ENCODE results near the gene ARRDC2. TPM values are rescaled to one million over a fixed set of nuclear protein-coding genes. Genes with fewer than 3 reads are reported as not detected.

The ARRDC2 gene
- total and polyA plus RNA-seq, 10 of the 15 experiments (the other 5 are each of a cell fraction or from before 2014, with no cell fraction given): 0.48 to 10.1 (median 4.8) TPM

- TF ChIP-seq SKIL (IDR thresholded peaks at IDR 0.05; ENCODE audit: low read depth, poor library complexity, severe bottlenecking): no peak
- TF ChIP-seq NKRF (conservative IDR thresholded peaks at IDR 0.05): 0 out of 2 replicates have a peak, but pooled peaks have one; percentile 6
- no peak for TF ChIP-seq ZNF217 (IDR thresholded peaks at IDR 0.05)
- no peak for TF ChIP-seq PBX3 (IDR thresholded peaks at IDR 0.05; ENCODE audit: insufficient replicate concordance, low read depth, low read length)
- peak; percentile 11 for TF ChIP-seq KLF5 (IDR thresholded peaks at IDR 0.05; ENCODE audit: partially characterized antibody)
- no peak for TF ChIP-seq EP300 (IDR thresholded peaks at IDR 0.05; ENCODE audit: borderline replicate concordance in 1 of 2, control insufficient read depth in 1 of 2, low read depth in 2 of 2, low read length in 2 of 2)
- no peak for TF ChIP-seq ATF2 (IDR thresholded peaks at IDR 0.05; ENCODE audit: low read length)
- no peak for TF ChIP-seq SUPT20H (IDR thresholded peaks at IDR 0.05; ENCODE audit: borderline replicate concordance, control insufficient read depth, low read depth, low read length)
- TF ChIP-seq YY1 (IDR thresholded peaks at IDR 0.05; ENCODE audit: low read depth, low read length): peak; percentile 65
- TF ChIP-seq NR2C1 (IDR thresholded peaks at IDR 0.05): no peak
- no peak for TF ChIP-seq SREBF1 (IDR thresholded peaks at IDR 0.05; ENCODE audit: low read length)
- no peak for TF ChIP-seq CHD4 (IDR thresholded peaks at IDR 0.05)
- TF ChIP-seq CBX5 (IDR thresholded peaks at IDR 0.05; ENCODE audit: low read depth): no peak
- no peak for TF ChIP-seq ZBTB40 (IDR thresholded peaks at IDR 0.05; ENCODE audit: borderline replicate concordance)
- TF ChIP-seq ATF3 (IDR thresholded peaks at IDR 0.05; ENCODE audit: borderline replicate concordance, extremely low read depth, low read depth, low read length): no peak
- no peak for TF ChIP-seq MEF2A (IDR thresholded peaks at IDR 0.05; ENCODE audit: insufficient read depth, low read depth, low read length)
Observed at GRCh38 chr19:18007044-18007916, 690 bp upstream of the ARRDC2 start (continued).

All from GM12878 (cell line).